Neutrophil (primary cell): ENCODE data around the gene HNF1B.

Source experiments
- H3K27ac ChIP-seq: fragments of 200-600 bp; sonication (generic); 2 replicates; pipeline ENCODE4 v1.5.1; 2016; ENCODE audit warnings: mild to moderate bottlenecking, moderate library complexity
- H3K27me3 ChIP-seq: fragments of 200-600 bp; sonication (generic); 2 replicates; pipeline ENCODE4 v1.6.0; 2016; ENCODE audit warnings: mild to moderate bottlenecking
- H3K36me3 ChIP-seq: fragments of 200-600 bp; sonication (generic); 2 replicates; pipeline ENCODE4 v1.5.1; 2017
- H3K4me1 ChIP-seq, 2 experiments: fragments of 200-600 bp in 1 of 2; sonication (generic) in 1 of 2; 1 replicate in 1 of 2; 2 replicates in 1 of 2; pipeline versions ENCODE4 v1.5.1 to v1.6.1; 2013 to 2016; ENCODE audit warnings: low read depth in 1 of 2, low read length in 1 of 2, mild to moderate bottlenecking in 1 of 2, moderate library complexity in 1 of 2; ENCODE audit not compliant: control insufficient read depth in 1 of 2, insufficient read depth in 1 of 2
- H3K4me3 ChIP-seq, 2 experiments: fragments of 200-600 bp in 1 of 2; sonication (generic) in 1 of 2; 1 replicate in 1 of 2; 2 replicates in 1 of 2; pipeline ENCODE4 v1.5.1; 2013 to 2016; ENCODE audit warnings: low read depth in 1 of 2, low read length in 1 of 2, mild to moderate bottlenecking in 1 of 2, moderate library complexity in 1 of 2
- H3K9me3 ChIP-seq: fragments of 200-600 bp; sonication (generic); 2 replicates; pipeline ENCODE4 v1.5.1; 2016
- CTCF ChIP-seq: fragments of 200-600 bp; sonication (generic); IDR thresholded peaks from 2 replicates; pipeline ENCODE4 v1.5.1; 2016; ENCODE audit warnings: antibody characterized with exemption

Gene HNF1B

GRCh38 chr17:37698132-37698910, 46.5 kb downstream of the HNF1B start:
- Histone ChIP-seq H3K27me3 (peaks cover 14% of the 10 kb centered on the region), H3K27ac (no peak overlapping the region), H3K4me3 (no peak overlapping the region), H3K36me3 (no peaks in the 10 kb centered on the region), H3K9me3 (no peaks in the 10 kb centered on the region), H3K4me1 (no peaks in the 10 kb centered on the region)
- no peak for TF ChIP-seq CTCF

- Histone ChIP-seq H3K27ac (no peak overlapping the region), H3K4me1 (no peaks in the 10 kb centered on the region), H3K36me3 (no peaks in the 10 kb centered on the region), H3K9me3 (no peaks in the 10 kb centered on the region), H3K27me3 (peaks cover 6% of the 10 kb centered on the region), H3K4me3 (no peak overlapping the region)
- TF ChIP-seq CTCF: no peak
Measured at GRCh38 chr17:37697381-37697780, 47.5 kb downstream of the HNF1B start.

DNA sequence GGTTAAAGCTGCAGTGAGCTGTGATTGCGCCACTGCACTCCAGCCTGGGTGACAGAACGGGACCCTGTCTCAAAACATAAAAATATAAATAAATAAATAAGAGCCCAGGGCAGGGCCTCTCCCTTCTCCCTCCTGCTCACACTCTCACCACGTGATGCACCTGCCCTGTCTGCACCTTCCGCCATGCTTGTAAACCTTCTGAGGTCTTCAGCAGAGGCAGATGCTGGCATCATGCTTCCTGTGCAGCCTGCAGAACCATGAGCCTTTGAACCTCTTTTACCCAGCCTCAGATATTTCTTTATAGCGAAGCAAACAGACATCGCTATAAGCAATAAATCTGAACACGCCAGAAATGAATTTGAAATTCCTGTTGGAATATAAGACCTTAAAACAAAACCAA, 48.5 kb downstream of the HNF1B start:
- Histone ChIP-seq H3K36me3 (no peaks in the 10 kb centered on the region), H3K27ac (no peak overlapping the region), H3K27me3 (peaks cover 4% of the 10 kb centered on the region), H3K9me3 (no peaks in the 10 kb centered on the region), H3K4me1 (no peaks in the 10 kb centered on the region), H3K4me3 (no peak overlapping the region)
- no peak for TF ChIP-seq CTCF

DNA sequence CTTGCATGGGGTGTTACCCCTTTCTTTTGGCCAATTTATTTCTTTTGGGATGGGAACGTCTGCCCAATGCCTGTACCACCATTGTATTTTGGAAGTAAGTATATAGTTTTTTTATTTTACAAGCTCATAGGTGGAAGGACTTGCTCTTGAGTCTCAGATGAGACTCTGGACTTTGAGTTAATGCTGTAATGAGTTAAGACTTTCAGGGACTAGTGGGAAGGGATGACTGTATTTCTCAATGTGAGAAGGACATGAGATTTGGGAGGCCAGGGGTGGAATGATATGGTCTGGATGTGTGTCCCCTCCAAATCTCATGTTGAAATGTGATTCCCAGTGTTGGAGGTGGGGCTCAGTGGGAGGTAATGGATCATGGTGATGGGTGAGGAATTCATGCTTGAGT, 49.1 kb downstream of the HNF1B start:
- Histone ChIP-seq H3K36me3 (no peaks in the 10 kb centered on the region), H3K27me3 (peaks cover 4% of the 10 kb centered on the region), H3K4me3 (no peak overlapping the region), H3K27ac (no peak overlapping the region), H3K9me3 (no peaks in the 10 kb centered on the region), H3K4me1 (no peaks in the 10 kb centered on the region)
- TF ChIP-seq CTCF: no peak

GRCh38 chr17:37694734-37695133, 50.1 kb downstream of the HNF1B start:
- H3K36me3 ChIP-seq: no peaks in the 10 kb centered on the region
- no peak overlapping the region for H3K27ac ChIP-seq
- H3K9me3 ChIP-seq: no peaks in the 10 kb centered on the region
- H3K4me3 ChIP-seq: no peak overlapping the region
- peaks cover 4% of the 10 kb centered on the region for H3K27me3 ChIP-seq
- TF ChIP-seq CTCF: no peak
- H3K4me1 ChIP-seq: no peaks in the 10 kb centered on the region
